Measurements from ENCODE around the gene CDRT15.

Gene CDRT15

DNA sequence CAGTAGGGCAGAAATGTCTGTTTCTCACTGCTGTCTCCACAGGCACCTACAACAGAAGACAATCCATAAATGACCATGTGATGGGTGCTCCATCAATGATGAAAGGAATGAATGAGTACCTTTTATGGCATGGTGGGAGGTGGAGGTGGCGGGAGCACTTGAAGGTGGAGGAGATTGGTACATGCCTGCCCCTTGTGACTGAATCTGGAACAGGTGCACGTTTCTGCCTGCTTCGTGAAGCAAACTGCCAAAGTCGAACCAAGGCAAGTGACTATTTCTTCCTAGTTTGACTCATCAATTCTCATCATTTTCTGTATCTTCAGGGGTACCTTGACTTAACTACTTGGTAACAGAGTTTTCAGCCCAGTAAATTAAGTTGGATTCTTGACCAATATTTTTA is 25.4 kb downstream of the CDRT15 start:
- no peaks in the 10 kb centered on the region for H4K20me1 ChIP-seq (ENCODE audit: insufficient read depth, low read length)
- no peaks in the 10 kb centered on the region for H3K4me1 ChIP-seq (ENCODE audit: insufficient read depth, low read length)
- DNase-seq (no peak), ATAC-seq (ENCODE audit: insufficient read depth, low read depth) (no peak)
- no peak overlapping the region for H3K9ac ChIP-seq (ENCODE audit: low read depth, low read length)
- H3K9me3 ChIP-seq (ENCODE audit: insufficient read depth, low read length, severe bottlenecking) = peaks cover 14% of the 10 kb centered on the region
- no peak for TF ChIP-seq EZH2 (IDR thresholded peaks at IDR 0.05; ENCODE audit: borderline replicate concordance, low read depth, low read length, severe bottlenecking)
- TF ChIP-seq, protein P1, sequence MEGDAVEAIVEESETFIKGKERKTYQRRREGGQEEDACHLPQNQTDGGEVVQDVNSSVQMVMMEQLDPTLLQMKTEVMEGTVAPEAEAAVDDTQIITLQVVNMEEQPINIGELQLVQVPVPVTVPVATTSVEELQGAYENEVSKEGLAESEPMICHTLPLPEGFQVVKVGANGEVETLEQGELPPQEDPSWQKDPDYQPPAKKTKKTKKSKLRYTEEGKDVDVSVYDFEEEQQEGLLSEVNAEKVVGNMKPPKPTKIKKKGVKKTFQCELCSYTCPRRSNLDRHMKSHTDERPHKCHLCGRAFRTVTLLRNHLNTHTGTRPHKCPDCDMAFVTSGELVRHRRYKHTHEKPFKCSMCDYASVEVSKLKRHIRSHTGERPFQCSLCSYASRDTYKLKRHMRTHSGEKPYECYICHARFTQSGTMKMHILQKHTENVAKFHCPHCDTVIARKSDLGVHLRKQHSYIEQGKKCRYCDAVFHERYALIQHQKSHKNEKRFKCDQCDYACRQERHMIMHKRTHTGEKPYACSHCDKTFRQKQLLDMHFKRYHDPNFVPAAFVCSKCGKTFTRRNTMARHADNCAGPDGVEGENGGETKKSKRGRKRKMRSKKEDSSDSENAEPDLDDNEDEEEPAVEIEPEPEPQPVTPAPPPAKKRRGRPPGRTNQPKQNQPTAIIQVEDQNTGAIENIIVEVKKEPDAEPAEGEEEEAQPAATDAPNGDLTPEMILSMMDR (IDR thresholded peaks at IDR 0.05; ENCODE audit: borderline replicate concordance, extremely low read depth, low read length, poor library complexity, severe bottlenecking) = no peak
- H3K79me2 ChIP-seq (ENCODE audit: insufficient read depth, low read length) = no peaks in the 10 kb centered on the region
- H3K36me3 ChIP-seq (ENCODE audit: insufficient read depth, low read length) = peaks cover 48% of the 10 kb centered on the region
- no peak overlapping the region for H3K4me2 ChIP-seq (ENCODE audit: insufficient read depth, low read length)
- H3K27ac ChIP-seq (ENCODE audit: low read length) = no peak overlapping the region
- H3K27me3 ChIP-seq (ENCODE audit: insufficient read depth, low read length, poor library complexity) = no peaks in the 10 kb centered on the region
- H2AFZ ChIP-seq (ENCODE audit: low read depth, low read length) = no peak overlapping the region
- no peak overlapping the region for H3K4me3 ChIP-seq (ENCODE audit: low read depth in 1 of 2, low read length in 2 of 2)

DNA sequence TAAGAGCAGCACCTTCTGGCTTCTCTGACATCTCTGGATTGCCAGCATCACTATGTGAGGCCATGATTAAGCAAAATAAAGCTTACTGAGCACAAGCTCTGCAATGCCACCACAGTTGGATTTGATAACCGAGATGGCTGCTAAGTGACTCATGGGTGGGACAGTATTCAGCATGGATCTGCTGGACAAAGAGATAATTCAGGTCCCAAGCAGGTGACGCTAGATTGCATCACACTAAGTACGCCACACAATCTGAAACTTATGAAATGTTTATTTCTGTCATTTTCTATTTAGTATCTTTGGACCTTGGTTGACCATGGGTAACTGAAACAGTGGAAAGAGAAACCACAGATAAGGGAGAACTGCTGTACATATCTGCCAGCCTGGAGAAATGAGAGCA is 27.4 kb downstream of the CDRT15 start:
- Histone ChIP-seq H3K4me3 (ENCODE audit: low read depth in 1 of 2, low read length in 2 of 2) (no peak overlapping the region), H3K4me1 (ENCODE audit: insufficient read depth, low read length) (no peaks in the 10 kb centered on the region), H3K79me2 (ENCODE audit: insufficient read depth, low read length) (no peaks in the 10 kb centered on the region), H2AFZ (ENCODE audit: low read depth, low read length) (no peak overlapping the region), H3K27ac (ENCODE audit: low read length) (no peak overlapping the region), H3K9ac (ENCODE audit: low read depth, low read length) (no peak overlapping the region), H3K9me3 (ENCODE audit: insufficient read depth, low read length, severe bottlenecking) (peaks cover 14% of the 10 kb centered on the region), H4K20me1 (ENCODE audit: insufficient read depth, low read length) (no peaks in the 10 kb centered on the region), H3K36me3 (ENCODE audit: insufficient read depth, low read length) (peaks cover 48% of the 10 kb centered on the region), H3K4me2 (ENCODE audit: insufficient read depth, low read length) (no peak overlapping the region), H3K27me3 (ENCODE audit: insufficient read depth, low read length, poor library complexity) (no peaks in the 10 kb centered on the region)
- DNase-seq = no peak
- no peak for TF ChIP-seq EZH2 (IDR thresholded peaks at IDR 0.05; ENCODE audit: borderline replicate concordance, low read depth, low read length, severe bottlenecking)
- TF ChIP-seq, protein P1 (IDR thresholded peaks at IDR 0.05; ENCODE audit: borderline replicate concordance, extremely low read depth, low read length, poor library complexity, severe bottlenecking) = no peak
- no peak for ATAC-seq (ENCODE audit: insufficient read depth, low read depth)

DNA sequence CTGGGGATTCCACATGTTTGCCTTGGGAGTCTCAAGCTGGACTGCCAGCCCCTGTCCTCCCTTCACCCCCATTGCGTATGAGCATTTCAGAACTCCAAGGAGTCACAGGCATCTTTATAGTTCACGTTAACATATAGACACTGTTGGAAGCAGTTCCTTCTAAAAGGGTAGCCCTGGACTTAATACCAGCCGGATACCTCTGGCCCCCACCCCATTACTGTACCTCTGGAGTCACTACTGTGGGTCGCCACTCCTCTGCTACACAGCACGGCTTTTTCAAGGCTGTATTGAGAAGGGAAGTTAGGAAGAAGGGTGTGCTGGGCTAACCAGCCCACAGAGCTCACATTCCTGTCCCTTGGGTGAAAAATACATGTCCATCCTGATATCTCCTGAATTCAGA is 28.9 kb downstream of the CDRT15 start:
- H4K20me1 ChIP-seq (ENCODE audit: insufficient read depth, low read length) = no peaks in the 10 kb centered on the region
- no peaks in the 10 kb centered on the region for H3K4me1 ChIP-seq (ENCODE audit: insufficient read depth, low read length)
- no peak overlapping the region for H3K27ac ChIP-seq (ENCODE audit: low read length)
- no peak overlapping the region for H3K9ac ChIP-seq (ENCODE audit: low read depth, low read length)
- H3K9me3 ChIP-seq (ENCODE audit: insufficient read depth, low read length, severe bottlenecking) = peaks cover 14% of the 10 kb centered on the region
- ATAC-seq (ENCODE audit: insufficient read depth, low read depth) = no peak
- peaks cover 48% of the 10 kb centered on the region for H3K36me3 ChIP-seq (ENCODE audit: insufficient read depth, low read length)
- TF ChIP-seq EZH2 (IDR thresholded peaks at IDR 0.05; ENCODE audit: borderline replicate concordance, low read depth, low read length, severe bottlenecking) = no peak
- TF ChIP-seq, protein P1 (IDR thresholded peaks at IDR 0.05; ENCODE audit: borderline replicate concordance, extremely low read depth, low read length, poor library complexity, severe bottlenecking) = no peak
- H2AFZ ChIP-seq (ENCODE audit: low read depth, low read length) = no peak overlapping the region
- no peaks in the 10 kb centered on the region for H3K79me2 ChIP-seq (ENCODE audit: insufficient read depth, low read length)
- H3K4me3 ChIP-seq (ENCODE audit: low read depth in 1 of 2, low read length in 2 of 2) = no peak overlapping the region
- no peak overlapping the region for H3K4me2 ChIP-seq (ENCODE audit: insufficient read depth, low read length)
- H3K27me3 ChIP-seq (ENCODE audit: insufficient read depth, low read length, poor library complexity) = no peaks in the 10 kb centered on the region
- DNase-seq = no peak

DNA sequence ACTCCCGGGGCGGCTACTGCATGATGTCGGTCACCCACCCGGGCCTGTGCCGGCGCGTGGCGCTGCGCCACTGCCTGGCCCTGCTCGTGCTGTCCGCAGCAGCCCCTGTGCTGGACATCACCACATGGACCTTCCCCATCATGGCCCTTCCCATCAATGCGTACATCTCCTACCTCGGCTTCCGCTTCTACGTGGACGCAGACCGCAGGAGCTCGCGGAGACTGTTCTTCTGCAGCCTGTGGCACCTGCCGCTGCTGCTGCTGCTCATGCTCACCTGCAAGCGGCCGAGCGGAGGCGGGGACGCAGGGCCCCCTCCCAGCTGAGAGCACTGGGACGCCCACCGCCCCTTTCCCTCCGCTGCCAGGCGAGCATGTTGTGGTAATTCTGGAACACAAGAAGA is 29.8 kb downstream of the CDRT15 start:
- no peak for TF ChIP-seq EZH2 (IDR thresholded peaks at IDR 0.05; ENCODE audit: borderline replicate concordance, low read depth, low read length, severe bottlenecking)
- TF ChIP-seq, protein P1 (IDR thresholded peaks at IDR 0.05; ENCODE audit: borderline replicate concordance, extremely low read depth, low read length, poor library complexity, severe bottlenecking) = no peak
- no peak overlapping the region for H3K4me2 ChIP-seq (ENCODE audit: insufficient read depth, low read length)
- no peaks in the 10 kb centered on the region for H4K20me1 ChIP-seq (ENCODE audit: insufficient read depth, low read length)
- H3K4me3 ChIP-seq (ENCODE audit: low read depth in 1 of 2, low read length in 2 of 2) = no peak overlapping the region
- no peaks in the 10 kb centered on the region for H3K79me2 ChIP-seq (ENCODE audit: insufficient read depth, low read length)
- no peak overlapping the region for H3K27ac ChIP-seq (ENCODE audit: low read length)
- no peak overlapping the region for H2AFZ ChIP-seq (ENCODE audit: low read depth, low read length)
- no peak for ATAC-seq (ENCODE audit: insufficient read depth, low read depth)
- no peak overlapping the region for H3K9ac ChIP-seq (ENCODE audit: low read depth, low read length)
- H3K4me1 ChIP-seq (ENCODE audit: insufficient read depth, low read length) = no peaks in the 10 kb centered on the region
- H3K36me3 ChIP-seq (ENCODE audit: insufficient read depth, low read length) = peaks cover 45% of the 10 kb centered on the region
- H3K9me3 ChIP-seq (ENCODE audit: insufficient read depth, low read length, severe bottlenecking) = peaks cover 11% of the 10 kb centered on the region
- DNase-seq = no peak
- H3K27me3 ChIP-seq (ENCODE audit: insufficient read depth, low read length, poor library complexity) = no peaks in the 10 kb centered on the region

All from DND-41 (cell line).